ENCODE measurements around the gene CCDC179. TPM values are rescaled to one million over a fixed set of nuclear protein-coding genes. Genes with fewer than 3 reads are reported as not detected.
A peak's percentile ranks its signal among the peaks of the same experiment; 100 is the strongest.

CCDC179 gene
- not detected for total RNA-seq

DNA sequence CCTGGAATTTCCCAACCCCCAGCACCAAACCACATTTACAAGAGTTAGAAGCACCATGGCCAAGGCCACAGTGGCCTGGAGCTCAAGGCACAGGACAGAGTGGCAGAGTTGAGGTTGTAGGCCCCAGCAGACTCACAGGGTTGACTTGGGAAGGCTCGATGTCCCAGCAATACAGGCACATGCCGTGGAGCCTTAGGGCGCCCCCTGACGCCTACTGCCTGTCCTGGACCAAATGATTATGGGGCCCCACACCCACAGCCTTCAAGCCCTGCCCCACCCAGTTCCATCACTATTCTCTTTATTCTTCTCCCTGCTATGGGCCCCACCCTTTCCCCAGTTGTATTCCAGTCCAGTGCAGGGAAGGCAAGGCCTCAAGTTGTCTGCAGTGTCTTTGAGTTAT, at the start of gene CCDC179:
Gene CCDC179, minus strand, starts transcription at position 234 of the 400 bp plus-strand sequence. Its CDS starts 53 bp downstream, at position 181.
- Mint-ChIP-seq H3K9me3 (no peaks in the 10 kb centered on the region), H3K27ac (no peak within 1 kb of the TSS), H3K36me3 (peaks cover 0 to 5% of the 10 kb centered on the region in 2 donors)
- ATAC-seq (no peak), DNase-seq (ENCODE audit: low spot score in 2 of 2) (no peak)

GRCh38 chr11:22903782-22904181, 43.5 kb upstream of the CCDC179 start:
- peaks cover 5 to 21% of the 10 kb centered on the region in 2 donors for H3K36me3 Mint-ChIP-seq
- ATAC-seq (no peak), DNase-seq (ENCODE audit: low spot score in 2 of 2) (no peak)
- H3K27ac Mint-ChIP-seq = no peak overlapping the region
- H3K9me3 Mint-ChIP-seq = peaks cover 4 to 11% of the 10 kb centered on the region in 2 donors

GRCh38 chr11:22901603-22902002, 41.3 kb upstream of the CCDC179 start:
- Mint-ChIP-seq H3K9me3 (peaks cover 3 to 8% of the 10 kb centered on the region in 2 donors), H3K27ac (no peak overlapping the region), H3K36me3 (peaks cover 0 to 15% of the 10 kb centered on the region in 2 donors)
- ATAC-seq (no peak), DNase-seq (ENCODE audit: low spot score in 2 of 2) (no peak)

DNA sequence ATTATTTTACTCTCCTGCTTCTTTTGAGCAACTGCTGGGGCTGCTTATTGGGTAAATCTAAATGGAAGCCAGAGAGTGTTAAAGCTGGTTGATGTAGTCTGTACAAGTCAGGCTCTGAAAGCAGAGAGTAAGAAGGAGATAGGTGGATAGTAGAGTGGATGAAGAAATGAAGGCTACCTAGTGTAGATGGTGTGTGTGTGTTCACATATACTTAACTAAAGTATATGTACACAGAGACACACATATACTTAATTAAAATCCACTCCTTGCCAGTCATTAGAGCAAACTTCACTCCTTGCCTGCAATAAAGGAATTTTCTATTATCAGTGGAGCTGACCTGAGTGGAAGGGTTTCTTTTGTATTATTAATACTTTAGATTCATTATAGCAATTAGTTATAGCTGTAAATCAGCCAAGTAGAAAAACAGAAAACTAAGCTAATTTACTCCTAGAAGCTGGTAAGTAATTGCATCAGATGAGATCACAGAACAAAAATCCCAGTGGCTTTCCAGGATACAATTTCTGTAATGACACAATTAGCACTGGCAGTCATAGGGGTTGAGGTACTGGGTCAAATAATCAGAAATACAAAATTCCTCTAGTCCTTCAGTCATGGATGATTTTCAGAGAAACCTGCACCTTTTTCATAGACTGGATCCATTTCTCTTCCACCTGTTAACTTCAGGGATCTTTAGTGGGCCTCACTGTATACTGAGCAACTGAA, 40.7 kb upstream of the CCDC179 start:
- ATAC-seq (no peak), DNase-seq (ENCODE audit: low spot score in 2 of 2) (no peak)
- Mint-ChIP-seq H3K36me3 (peaks cover 0 to 8% of the 10 kb centered on the region in 2 donors), H3K9me3 (peaks cover 0 to 8% of the 10 kb centered on the region in 2 donors), H3K27ac (no peak overlapping the region)

GRCh38 chr11:22898036-22898435, 37.8 kb upstream of the CCDC179 start:
- ATAC-seq (no peak), DNase-seq (ENCODE audit: low spot score in 2 of 2) (no peak)
- Mint-ChIP-seq H3K36me3 (no peaks in the 10 kb centered on the region), H3K27ac (no peak overlapping the region), H3K9me3 (no peaks in the 10 kb centered on the region)

GRCh38 chr11:22890227-22890626, 30.0 kb upstream of the CCDC179 start:
- H3K36me3 Mint-ChIP-seq = no peaks in the 10 kb centered on the region

GRCh38 chr11:22884217-22884616, 23.9 kb upstream of the CCDC179 start:
- ATAC-seq = no peak
- Mint-ChIP-seq H3K9me3 (no peaks in the 10 kb centered on the region), H3K27ac (no peak overlapping the region), H3K36me3 (no peaks in the 10 kb centered on the region)
- no peak for DNase-seq (ENCODE audit: low spot score in 2 of 2)

More at GRCh38 chr11:22890227-22890626, 30.0 kb upstream of the CCDC179 start:
- peaks cover 0 to 4% of the 10 kb centered on the region in 2 donors for H3K9me3 Mint-ChIP-seq
- ATAC-seq (no peak), DNase-seq (ENCODE audit: low spot score in 2 of 2) (no peak)
- no peak overlapping the region for H3K27ac Mint-ChIP-seq

- Mint-ChIP-seq H3K36me3 (no peaks in the 10 kb centered on the region), H3K9me3 (no peaks in the 10 kb centered on the region), H3K27ac (no peak overlapping the region)
- no peak for DNase-seq (ENCODE audit: low spot score in 2 of 2)
- no peak for ATAC-seq
Measured at GRCh38 chr11:22879630-22880029, 19.4 kb upstream of the CCDC179 start.

GRCh38 chr11:22878604-22879003, 18.3 kb upstream of the CCDC179 start:
- Mint-ChIP-seq H3K9me3 (no peaks in the 10 kb centered on the region), H3K27ac (no peak overlapping the region), H3K36me3 (no peaks in the 10 kb centered on the region)
- DNase-seq (ENCODE audit: low spot score in 2 of 2) = no peak
- no peak for ATAC-seq

GRCh38 chr11:22878039-22878438, 17.8 kb upstream of the CCDC179 start:
- Mint-ChIP-seq H3K27ac (no peak overlapping the region), H3K36me3 (no peaks in the 10 kb centered on the region), H3K9me3 (no peaks in the 10 kb centered on the region)
- no peak for ATAC-seq
- no peak for DNase-seq (ENCODE audit: low spot score in 2 of 2)

DNA sequence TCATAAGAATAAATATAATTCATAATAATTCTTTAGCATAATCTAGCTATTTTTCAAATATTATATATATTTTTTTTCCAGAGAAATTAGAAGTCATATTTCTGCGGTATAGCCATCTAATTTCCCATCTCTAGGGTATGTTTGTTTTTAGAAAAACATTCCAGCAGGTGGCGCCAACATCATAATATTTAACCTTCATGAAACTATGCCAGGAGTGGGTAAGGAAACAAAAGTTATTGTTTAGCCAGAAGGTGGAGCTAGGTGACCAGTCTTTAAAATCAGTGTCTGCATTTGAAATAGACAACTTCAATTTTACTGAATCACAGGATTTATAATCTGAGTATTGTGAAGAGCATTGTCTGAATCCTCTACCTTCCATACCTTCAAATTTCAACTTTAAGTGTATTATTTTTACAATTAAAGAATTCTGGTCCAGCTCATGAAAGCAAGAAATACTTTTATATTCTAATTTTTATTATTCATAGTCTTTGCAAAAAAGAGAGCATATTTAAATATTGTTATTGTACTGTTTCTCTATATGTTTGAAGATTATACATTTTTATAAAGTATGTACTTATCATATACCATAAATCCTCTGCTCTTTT, 15.7 kb upstream of the CCDC179 start:
- no peaks in the 10 kb centered on the region for H3K9me3 Mint-ChIP-seq
- H3K36me3 Mint-ChIP-seq = no peaks in the 10 kb centered on the region
- ATAC-seq = peak; percentile 59 to 86
- no peak overlapping the region for H3K27ac Mint-ChIP-seq
- DNase-seq (ENCODE audit: low spot score in 2 of 2) = peak in 1 of 2 donors; percentile 61

DNA sequence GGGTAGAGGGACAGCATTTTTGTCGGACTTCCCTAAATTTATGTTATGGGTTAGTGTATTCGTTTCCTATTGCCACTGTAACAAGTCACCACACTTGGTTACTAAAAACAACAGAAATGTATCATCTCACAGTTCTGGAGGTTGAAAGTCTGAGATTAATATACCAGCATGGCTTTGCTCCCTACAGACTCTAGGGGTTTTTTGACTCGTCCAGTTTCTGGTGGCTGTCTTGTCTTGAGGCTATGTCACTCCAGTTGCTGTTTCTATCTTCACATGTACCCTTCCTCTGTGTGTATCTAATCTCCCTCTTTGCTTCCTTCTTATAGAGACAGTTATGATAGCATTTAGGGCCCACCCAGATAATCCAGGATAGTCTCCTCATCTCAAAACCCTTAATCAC, 9.1 kb upstream of the CCDC179 start:
- no peak for ATAC-seq

GRCh38 chr11:22859756-22860155, 518 bp downstream of the CCDC179 start:
- peaks cover 0 to 5% of the 10 kb centered on the region in 2 donors for H3K36me3 Mint-ChIP-seq
- H3K27ac Mint-ChIP-seq = no peak overlapping the region
- H3K9me3 Mint-ChIP-seq = no peaks in the 10 kb centered on the region
- ATAC-seq (no peak), DNase-seq (ENCODE audit: low spot score in 2 of 2) (no peak)

More for the DNA sequence above, 9.1 kb upstream of the CCDC179 start:
- no peak overlapping the region for H3K27ac Mint-ChIP-seq
- no peak for DNase-seq (ENCODE audit: low spot score in 2 of 2)
- H3K36me3 Mint-ChIP-seq = peaks cover 0 to 4% of the 10 kb centered on the region in 2 donors
- no peaks in the 10 kb centered on the region for H3K9me3 Mint-ChIP-seq

GRCh38 chr11:22851477-22851876, 8.8 kb downstream of the CCDC179 start:
- peaks cover 0 to 8% of the 10 kb centered on the region in 2 donors for H3K36me3 Mint-ChIP-seq
- H3K27ac Mint-ChIP-seq = no peak overlapping the region
- no peak for ATAC-seq
- H3K9me3 Mint-ChIP-seq = peaks cover 0 to 6% of the 10 kb centered on the region in 2 donors
- DNase-seq (ENCODE audit: low spot score in 2 of 2) = no peak

DNA sequence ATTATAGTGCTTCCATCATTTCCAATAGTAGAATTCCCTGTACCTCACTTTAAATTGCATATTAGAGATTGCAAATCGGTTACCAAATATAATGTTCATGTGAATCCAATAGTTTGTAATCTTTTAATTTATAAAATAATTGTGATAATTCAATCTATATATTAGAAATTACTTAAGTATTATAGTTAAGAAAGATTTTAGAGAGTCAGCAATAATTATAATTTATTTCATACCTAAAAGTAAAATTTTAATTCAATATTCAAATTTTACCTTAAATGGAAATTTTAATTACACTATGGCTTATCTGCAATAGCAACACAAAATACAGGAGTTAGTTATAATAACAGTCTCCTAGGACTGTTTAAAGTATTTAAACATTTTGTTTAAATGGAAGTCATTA, 13.5 kb downstream of the CCDC179 start:
- Mint-ChIP-seq H3K36me3 (peaks cover 0 to 20% of the 10 kb centered on the region in 2 donors), H3K27ac (no peak overlapping the region), H3K9me3 (no peaks in the 10 kb centered on the region)
- DNase-seq (ENCODE audit: low spot score in 2 of 2) = no peak
- ATAC-seq = no peak

DNA sequence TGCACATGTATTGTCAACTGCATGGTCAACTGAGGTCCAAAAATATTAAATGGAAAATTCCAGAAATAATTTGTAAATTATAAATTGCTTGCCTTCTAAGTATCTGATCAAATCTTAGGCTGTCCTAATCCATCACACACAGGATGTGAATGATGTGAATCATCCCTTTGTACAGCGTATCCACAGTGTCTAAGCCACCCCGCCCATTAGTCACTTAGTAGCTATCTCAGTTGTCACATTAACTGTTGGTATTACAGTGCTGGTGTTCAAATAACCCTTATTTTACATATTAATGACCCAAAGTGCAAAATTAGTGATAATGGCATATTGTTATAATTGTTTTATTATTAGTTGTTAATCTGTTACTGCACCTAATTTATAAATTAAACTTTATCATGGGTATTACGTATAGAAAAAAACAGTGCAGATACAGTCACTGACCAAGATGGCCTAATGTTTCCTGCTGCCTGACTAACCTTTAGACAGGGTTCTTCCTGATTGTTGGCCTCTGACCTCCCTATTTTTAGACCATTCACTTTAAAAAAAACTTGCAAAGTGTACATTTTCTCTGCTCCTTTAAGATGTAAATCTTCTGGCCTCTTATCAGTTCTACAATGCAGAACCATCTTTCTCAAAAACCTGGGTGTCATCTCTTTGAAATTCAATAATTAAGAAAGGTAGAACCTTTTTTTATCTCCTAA, 27.8 kb downstream of the CCDC179 start:
- no peak for ATAC-seq
- Mint-ChIP-seq H3K9me3 (no peaks in the 10 kb centered on the region), H3K36me3 (peaks cover 6 to 13% of the 10 kb centered on the region in 2 donors), H3K27ac (no peak overlapping the region)
- no peak for DNase-seq (ENCODE audit: low spot score in 2 of 2)

GRCh38 chr11:22830082-22830414, 30.2 kb downstream of the CCDC179 start:
- DNase-seq (ENCODE audit: low spot score in 2 of 2) = no peak
- Mint-ChIP-seq H3K36me3 (peaks cover 6 to 13% of the 10 kb centered on the region in 2 donors), H3K9me3 (no peaks in the 10 kb centered on the region), H3K27ac (peak overlapping the region in 1 of 2 donors; percentile 91)
- no peak for ATAC-seq
